CD8-positive, alpha-beta memory T cell (primary cell): ENCODE results near the gene REEP1. TPM values are rescaled to one million over a fixed set of nuclear protein-coding genes. Genes with fewer than 3 reads are reported as not detected.

Experiments
- CTCF ChIA-PET: fragments of 350-600 bp; sonication (Branson Sonifier 250); formaldehyde crosslinking; loops from one replicate; lab custom pipeline; 2021; ENCODE audit warnings: antibody characterized with exemption; lab: Charles Lee
- POLR2A ChIA-PET: fragments of 350-600 bp; sonication (Branson Sonifier 250); formaldehyde crosslinking; loops from one replicate; lab custom pipeline; 2021; ENCODE audit warnings: antibody characterized with exemption; lab: Charles Lee
- DNase-seq, 5 donors: peaks; one replicate each; pipeline versions ENCODE4 v3.0.0 to v3.0.0-alpha.2; 2020 to 2022; ENCODE audit warnings: mixed read lengths in 1 of 5
- H3K27ac ChIP-seq: one replicate; pipeline ENCODE4 v1.7.0; 2013; ENCODE audit warnings: low read depth, mild to moderate bottlenecking, low read length, moderate library complexity
- H3K27me3 ChIP-seq: 2 replicates; pipeline ENCODE4 v1.7.0; 2013; ENCODE audit warnings: low read length, mild to moderate bottlenecking; ENCODE audit not compliant: insufficient read depth, poor library complexity, severe bottlenecking
- H3K36me3 ChIP-seq: 2 replicates; pipeline ENCODE4 v1.7.0; 2013; ENCODE audit warnings: mild to moderate bottlenecking, low read length, moderate library complexity; ENCODE audit not compliant: insufficient read depth
- H3K4me1 ChIP-seq: 2 replicates; pipeline ENCODE4 v1.7.0; 2013; ENCODE audit warnings: mild to moderate bottlenecking, low read length, moderate library complexity; ENCODE audit not compliant: insufficient read depth
- H3K4me3 ChIP-seq: 2 replicates; pipeline ENCODE4 v1.7.0; 2013; ENCODE audit warnings: mild to moderate bottlenecking, low read length
- H3K9me3 ChIP-seq: 2 replicates; pipeline ENCODE4 v1.7.0; 2013; ENCODE audit warnings: mild to moderate bottlenecking, low read length
- H3K27ac Mint-ChIP-seq, 8 donors: one replicate each; pipeline ENCODE4 v1.8.0; 2020 to 2021; ENCODE audit warnings: mixed read lengths in 8 of 8, mild to moderate bottlenecking in 6 of 8, inconsistent platforms in 3 of 8, moderate library complexity in 3 of 8
- H3K27me3 Mint-ChIP-seq, 2 donors: one replicate each; pipeline ENCODE4 v1.8.0; 2020 to 2021; ENCODE audit warnings: mixed read lengths in 2 of 2, mild to moderate bottlenecking in 1 of 2, moderate library complexity in 1 of 2
- H3K36me3 Mint-ChIP-seq, 3 donors: one replicate each; pipeline ENCODE4 v1.8.0; 2020 to 2021; ENCODE audit warnings: mixed read lengths in 3 of 3, inconsistent platforms in 1 of 3, mild to moderate bottlenecking in 1 of 3
- H3K4me1 Mint-ChIP-seq, 3 donors: one replicate each; pipeline ENCODE4 v1.8.0; 2020 to 2021; ENCODE audit warnings: mixed read lengths in 3 of 3, inconsistent platforms in 1 of 3, mild to moderate bottlenecking in 1 of 3
- H3K4me3 Mint-ChIP-seq, 7 donors: one replicate each; pipeline ENCODE4 v1.8.0; 2020 to 2021; ENCODE audit warnings: mixed read lengths in 7 of 7, mild to moderate bottlenecking in 6 of 7, moderate library complexity in 4 of 7, inconsistent platforms in 2 of 7
- H3K9me3 Mint-ChIP-seq, 5 donors: one replicate each; pipeline ENCODE4 v1.8.0; 2020 to 2022; ENCODE audit warnings: mixed read lengths in 5 of 5, mild to moderate bottlenecking in 3 of 5, moderate library complexity in 2 of 5, inconsistent platforms in 1 of 5
- polyA plus RNA-seq: library from polyadenylated mRNA; unstranded; fragments of 300-500 nt; fragmentation: Illumina TruSeq; gene quantifications from one replicate; pipeline ENCODE4 v1.2.3, GENCODE V29; 2021
- total RNA-seq, 2 experiments: library from RNA; stranded (reverse); gene quantifications; one replicate each; pipeline ENCODE4 v1.2.3, GENCODE V29; 2021

Gene REEP1
- total and polyA plus RNA-seq, 3 experiments from 2014 or later, result 0.20 to 0.28 TPM; not detected in 1

- CTCF ChIA-PET, result interaction anchor here (1.1 kb wide), 1 partner anchor 16 kb away, joined by 6 read pairs; no protein-coding TSS in a partner anchor
Measured at GRCh38 chr2:86372133-86372532, 34.7 kb upstream of the REEP1 start.

GRCh38 chr2:86371527-86371926 is 34.1 kb upstream of the REEP1 start:
- Mint-ChIP-seq H3K36me3 (peaks cover 0 to 7% (median 2%) of the 10 kb centered on the region in 3 donors), H3K27me3 (no peaks in the 10 kb centered on the region), H3K9me3 (peaks cover 0 to 7% (median 6%) of the 10 kb centered on the region in 5 donors), H3K27ac (peak overlapping the region in 5 of 8 donors; percentile 3 to 85 (median 55)), H3K4me3 (peak overlapping the region in 3 of 7 donors; percentile 8 to 51 (median 51)), H3K4me1 (peaks cover 9 to 33% (median 32%) of the 10 kb centered on the region in 3 donors)
- DNase-seq, result peak in 1 of 5 donors; percentile 11
- Histone ChIP-seq H3K27me3 (no peaks in the 10 kb centered on the region), H3K27ac (no peak overlapping the region), H3K36me3 (no peaks in the 10 kb centered on the region), H3K4me3 (peak overlapping the region; percentile 32), H3K4me1 (peaks cover 39% of the 10 kb centered on the region), H3K9me3 (no peaks in the 10 kb centered on the region)
- POLR2A ChIA-PET, result no interaction called here
- CTCF ChIA-PET, result interaction anchor here (1.1 to 1.2 kb wide), 2 partner anchors 15 to 71 kb away, joined by 3 to 6 read pairs; no protein-coding TSS in a partner anchor

More at GRCh38 chr2:86372133-86372532, 34.7 kb upstream of the REEP1 start:
- H3K27me3 ChIP-seq, result no peaks in the 10 kb centered on the region
- POLR2A ChIA-PET, result no interaction called here
- H3K27me3 Mint-ChIP-seq, result peaks cover 1 to 2% of the 10 kb centered on the region in 2 donors
- no peak for DNase-seq
- H3K4me3 ChIP-seq, result no peak overlapping the region
- no peaks in the 10 kb centered on the region for H3K9me3 ChIP-seq
- no peaks in the 10 kb centered on the region for H3K36me3 ChIP-seq
- peak overlapping the region in 1 of 8 donors; percentile 27 for H3K27ac Mint-ChIP-seq
- H3K9me3 Mint-ChIP-seq, result peaks cover 2 to 7% (median 6%) of the 10 kb centered on the region in 5 donors
- peaks cover 0 to 7% (median 2%) of the 10 kb centered on the region in 3 donors for H3K36me3 Mint-ChIP-seq
- peaks cover 39% of the 10 kb centered on the region for H3K4me1 ChIP-seq
- peaks cover 9 to 33% (median 32%) of the 10 kb centered on the region in 3 donors for H3K4me1 Mint-ChIP-seq
- H3K27ac ChIP-seq, result no peak overlapping the region
- no peak overlapping the region for H3K4me3 Mint-ChIP-seq

- CTCF ChIA-PET, result interaction anchor here (1.2 kb wide), 1 partner anchor 72 kb away, joined by 3 read pairs; no protein-coding TSS in a partner anchor
Measured at GRCh38 chr2:86370579-86370978, 33.2 kb upstream of the REEP1 start.

GRCh38 chr2:86368161-86368824 is 30.9 kb upstream of the REEP1 start:
- Histone ChIP-seq H3K27ac (no peak overlapping the region), H3K36me3 (no peaks in the 10 kb centered on the region), H3K9me3 (no peaks in the 10 kb centered on the region), H3K4me1 (peaks cover 39% of the 10 kb centered on the region), H3K4me3 (peak overlapping the region; percentile 42), H3K27me3 (no peaks in the 10 kb centered on the region)
- peaks cover 0 to 7% of the 10 kb centered on the region in 2 donors for H3K27me3 Mint-ChIP-seq
- H3K9me3 Mint-ChIP-seq, result peaks cover 0 to 6% (median 6%) of the 10 kb centered on the region in 5 donors
- ChIA-PET POLR2A (no interaction called here), CTCF (interaction anchor here (0.6 to 1.1 kb wide), 4 partner anchors 9 to 1657 kb away, joined by 3 to 7 read pairs (median 3); no protein-coding TSS in a partner anchor)
- DNase-seq, result peak in 4 of 5 donors; percentile 1 to 55 (median 22)
- H3K4me1 Mint-ChIP-seq, result peaks cover 9 to 33% (median 32%) of the 10 kb centered on the region in 3 donors
- peak overlapping the region in 6 of 7 donors; percentile 14 to 63 (median 39) for H3K4me3 Mint-ChIP-seq
- peaks cover 0 to 11% (median 2%) of the 10 kb centered on the region in 3 donors for H3K36me3 Mint-ChIP-seq
- H3K27ac Mint-ChIP-seq, result no peak overlapping the region

More at GRCh38 chr2:86370579-86370978, 33.2 kb upstream of the REEP1 start:
- Histone ChIP-seq H3K36me3 (no peaks in the 10 kb centered on the region), H3K9me3 (no peaks in the 10 kb centered on the region), H3K27ac (no peak overlapping the region), H3K4me1 (peaks cover 39% of the 10 kb centered on the region), H3K27me3 (no peaks in the 10 kb centered on the region), H3K4me3 (no peak overlapping the region)
- peaks cover 0 to 7% (median 2%) of the 10 kb centered on the region in 3 donors for H3K36me3 Mint-ChIP-seq
- H3K27ac Mint-ChIP-seq, result no peak overlapping the region
- POLR2A ChIA-PET, result no interaction called here
- peaks cover 9 to 33% (median 32%) of the 10 kb centered on the region in 3 donors for H3K4me1 Mint-ChIP-seq
- H3K27me3 Mint-ChIP-seq, result no peaks in the 10 kb centered on the region
- peaks cover 0 to 6% (median 6%) of the 10 kb centered on the region in 5 donors for H3K9me3 Mint-ChIP-seq
- peak overlapping the region in 1 of 7 donors; percentile 8 for H3K4me3 Mint-ChIP-seq
- no peak for DNase-seq

- ChIA-PET POLR2A (interaction anchor here (0.7 kb wide), 1 partner anchor 52 kb away, joined by 3 read pairs; no protein-coding TSS in a partner anchor), CTCF (no interaction called here)
- no peaks in the 10 kb centered on the region for H3K27me3 ChIP-seq
- Mint-ChIP-seq H3K27me3 (peaks cover 0 to 12% of the 10 kb centered on the region in 2 donors), H3K36me3 (peaks cover 0 to 11% (median 2%) of the 10 kb centered on the region in 3 donors), H3K4me3 (no peak overlapping the region), H3K27ac (no peak overlapping the region), H3K9me3 (peaks cover 0 to 6% (median 6%) of the 10 kb centered on the region in 5 donors), H3K4me1 (peaks cover 9 to 32% (median 28%) of the 10 kb centered on the region in 3 donors)
- H3K36me3 ChIP-seq, result no peaks in the 10 kb centered on the region
- no peak for DNase-seq
- H3K9me3 ChIP-seq, result no peaks in the 10 kb centered on the region
- no peak overlapping the region for H3K27ac ChIP-seq
- H3K4me1 ChIP-seq, result peaks cover 32% of the 10 kb centered on the region
- H3K4me3 ChIP-seq, result no peak overlapping the region
Measured at GRCh38 chr2:86367499-86367777, 30.0 kb upstream of the REEP1 start.

- CTCF ChIA-PET, result no interaction called here
- H3K4me1 Mint-ChIP-seq, result peaks cover 9 to 26% (median 22%) of the 10 kb centered on the region in 3 donors
- no peaks in the 10 kb centered on the region for H3K27me3 ChIP-seq
- POLR2A ChIA-PET, result interaction anchor here (0.7 kb wide), 1 partner anchor 52 kb away, joined by 3 read pairs; no protein-coding TSS in a partner anchor
- H3K27ac ChIP-seq, result no peak overlapping the region
- peaks cover 0 to 6% (median 6%) of the 10 kb centered on the region in 5 donors for H3K9me3 Mint-ChIP-seq
- H3K4me1 ChIP-seq, result peaks cover 26% of the 10 kb centered on the region
- H3K27ac Mint-ChIP-seq, result peak overlapping the region in 2 of 8 donors; percentile 19 to 26
- H3K36me3 Mint-ChIP-seq, result peaks cover 0 to 11% (median 2%) of the 10 kb centered on the region in 3 donors
- H3K36me3 ChIP-seq, result no peaks in the 10 kb centered on the region
- no peak overlapping the region for H3K4me3 Mint-ChIP-seq
- H3K4me3 ChIP-seq, result no peak overlapping the region
- peaks cover 0 to 12% of the 10 kb centered on the region in 2 donors for H3K27me3 Mint-ChIP-seq
- no peaks in the 10 kb centered on the region for H3K9me3 ChIP-seq
- no peak for DNase-seq
Measured at GRCh38 chr2:86366651-86367498, 29.4 kb upstream of the REEP1 start.

GRCh38 chr2:86364894-86365293 is 27.5 kb upstream of the REEP1 start:
- Histone ChIP-seq H3K4me1 (peaks cover 15% of the 10 kb centered on the region), H3K27me3 (no peaks in the 10 kb centered on the region), H3K27ac (no peak overlapping the region), H3K36me3 (no peaks in the 10 kb centered on the region), H3K4me3 (no peak overlapping the region), H3K9me3 (no peaks in the 10 kb centered on the region)
- no peak for DNase-seq
- peaks cover 0 to 3% (median 2%) of the 10 kb centered on the region in 5 donors for H3K9me3 Mint-ChIP-seq
- CTCF ChIA-PET, result no interaction called here
- peaks cover 0 to 7% (median 2%) of the 10 kb centered on the region in 3 donors for H3K36me3 Mint-ChIP-seq
- peaks cover 4 to 18% (median 13%) of the 10 kb centered on the region in 3 donors for H3K4me1 Mint-ChIP-seq
- no peak overlapping the region for H3K27ac Mint-ChIP-seq
- POLR2A ChIA-PET, result no interaction called here
- peaks cover 2 to 21% of the 10 kb centered on the region in 2 donors for H3K27me3 Mint-ChIP-seq
- peak overlapping the region in 1 of 7 donors; percentile 42 for H3K4me3 Mint-ChIP-seq
